Measurements from ENCODE around the gene CHRD.

The CHRD gene

GRCh38 chr3:184380185-184380626 lies 352 bp downstream of the CHRD start:
- DNase-seq (ENCODE audit: low read depth) = peak; percentile 31
- no peak for TF ChIP-seq CTCF (conservative IDR thresholded peaks at IDR 0.05; ENCODE audit: low read length)
- H3K4me3 ChIP-seq (ENCODE audit: low read length) = 0 out of 2 replicates have a peak overlapping the region, but pooled peaks have one; percentile 12

- H3K4me3 ChIP-seq (ENCODE audit: low read length) = peak overlapping the region; percentile 41
- no peak for DNase-seq (ENCODE audit: low read depth)
- TF ChIP-seq CTCF (conservative IDR thresholded peaks at IDR 0.05; ENCODE audit: low read length) = no peak
These were observed 890 bp downstream of the CHRD start for GRCh38 chr3:184380627-184381260.

- H3K4me3 ChIP-seq (ENCODE audit: low read length) = no peak overlapping the region
- DNase-seq (ENCODE audit: low read depth) = no peak
- no peak for TF ChIP-seq CTCF (conservative IDR thresholded peaks at IDR 0.05; ENCODE audit: low read length)
These were observed 1.7 kb downstream of the CHRD start for GRCh38 chr3:184381261-184382224.

GRCh38 chr3:184382326-184383032 lies 2.6 kb downstream of the CHRD start:
- DNase-seq (ENCODE audit: low read depth) = no peak
- H3K4me3 ChIP-seq (ENCODE audit: low read length) = no peak overlapping the region
- TF ChIP-seq CTCF (conservative IDR thresholded peaks at IDR 0.05; ENCODE audit: low read length) = no peak

- TF ChIP-seq CTCF (conservative IDR thresholded peaks at IDR 0.05; ENCODE audit: low read length) = no peak
- no peak overlapping the region for H3K4me3 ChIP-seq (ENCODE audit: low read length)
- no peak for DNase-seq (ENCODE audit: low read depth)
These were observed 3.3 kb downstream of the CHRD start for GRCh38 chr3:184383033-184383740.

GRCh38 chr3:184384342-184384741 lies 4.5 kb downstream of the CHRD start:
- DNase-seq (ENCODE audit: low read depth) = no peak
- no peak for TF ChIP-seq CTCF (conservative IDR thresholded peaks at IDR 0.05; ENCODE audit: low read length)
- H3K4me3 ChIP-seq (ENCODE audit: low read length) = no peak overlapping the region
